ENCODE results near the gene RBM34. TPM values are rescaled to one million over a fixed set of nuclear protein-coding genes. Genes with fewer than 3 reads are reported as not detected.

Gene RBM34
- total RNA-seq, 6 experiments from 2014 or later: 16.6 to 37.7 (median 24.7) TPM

DNA sequence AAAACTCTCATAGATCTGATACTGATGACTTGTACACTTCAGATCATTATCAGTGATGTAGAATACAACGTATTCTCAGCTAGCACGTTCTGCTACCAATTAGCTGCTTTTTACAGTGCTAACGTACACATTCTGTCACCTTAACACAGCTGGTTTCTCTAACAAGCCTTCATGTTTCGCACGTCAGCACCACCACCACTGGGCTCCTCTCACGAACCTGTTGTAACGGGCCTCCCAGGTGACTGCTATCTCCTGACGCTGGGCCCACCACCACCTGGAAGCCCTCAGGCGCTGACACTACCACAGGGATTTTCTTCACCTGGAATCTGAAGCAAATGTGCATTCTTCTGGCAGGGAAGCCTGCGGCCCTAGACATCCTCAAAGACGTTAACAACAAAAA lies 52.2 kb downstream of the RBM34 start:
- Histone ChIP-seq H3K36me3 (peaks cover 0 to 49% (median 14%) of the 10 kb centered on the region in 4 donors), H3K27me3 (no peaks in the 10 kb centered on the region), H3K27ac (no peak overlapping the region), H3K4me1 (peaks cover 0 to 6% (median 0%) of the 10 kb centered on the region in 4 donors), H3K9me3 (no peaks in the 10 kb centered on the region), H3K4me3 (no peak overlapping the region)
- no peak for TF ChIP-seq POLR2A (IDR thresholded peaks at IDR 0.05)
- TF ChIP-seq, protein P1, sequence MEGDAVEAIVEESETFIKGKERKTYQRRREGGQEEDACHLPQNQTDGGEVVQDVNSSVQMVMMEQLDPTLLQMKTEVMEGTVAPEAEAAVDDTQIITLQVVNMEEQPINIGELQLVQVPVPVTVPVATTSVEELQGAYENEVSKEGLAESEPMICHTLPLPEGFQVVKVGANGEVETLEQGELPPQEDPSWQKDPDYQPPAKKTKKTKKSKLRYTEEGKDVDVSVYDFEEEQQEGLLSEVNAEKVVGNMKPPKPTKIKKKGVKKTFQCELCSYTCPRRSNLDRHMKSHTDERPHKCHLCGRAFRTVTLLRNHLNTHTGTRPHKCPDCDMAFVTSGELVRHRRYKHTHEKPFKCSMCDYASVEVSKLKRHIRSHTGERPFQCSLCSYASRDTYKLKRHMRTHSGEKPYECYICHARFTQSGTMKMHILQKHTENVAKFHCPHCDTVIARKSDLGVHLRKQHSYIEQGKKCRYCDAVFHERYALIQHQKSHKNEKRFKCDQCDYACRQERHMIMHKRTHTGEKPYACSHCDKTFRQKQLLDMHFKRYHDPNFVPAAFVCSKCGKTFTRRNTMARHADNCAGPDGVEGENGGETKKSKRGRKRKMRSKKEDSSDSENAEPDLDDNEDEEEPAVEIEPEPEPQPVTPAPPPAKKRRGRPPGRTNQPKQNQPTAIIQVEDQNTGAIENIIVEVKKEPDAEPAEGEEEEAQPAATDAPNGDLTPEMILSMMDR (IDR thresholded peaks at IDR 0.05): no peak
- WGBS (ENCODE audit: insufficient coverage, low coverage, low lambda C conversion rate, missing lambda C conversion rate): 94% methylated on average over 11 of the region's 11 CpGs
- intact Hi-C loops (cut with DNase I): no loop called here
- DNase-seq (peak in 1 of 3 donors; percentile 38), ATAC-seq (no peak)

DNA sequence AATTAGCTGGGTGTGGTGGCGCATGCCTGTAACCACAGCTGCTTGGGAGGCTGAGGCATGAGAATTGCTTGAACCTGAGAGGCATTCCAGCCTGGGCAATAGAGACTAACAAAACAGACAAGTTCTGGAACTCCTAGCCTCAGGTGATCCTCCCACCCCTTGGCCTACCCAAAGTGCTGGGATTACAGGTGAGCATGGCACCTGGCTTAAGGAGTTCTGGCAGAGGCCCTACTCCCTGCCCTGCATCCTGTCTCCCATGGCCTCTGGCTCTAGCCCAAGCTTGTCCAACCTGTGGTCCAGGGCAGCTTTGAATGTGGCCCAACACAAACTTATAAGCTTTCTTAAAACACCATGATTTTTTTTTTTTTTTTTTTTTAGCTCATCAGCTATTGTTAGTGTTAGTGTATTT lies 52.9 kb downstream of the RBM34 start:
- WGBS (ENCODE audit: insufficient coverage, low coverage, low lambda C conversion rate, missing lambda C conversion rate): 80% methylated on average over 1 of the region's 1 CpG
- H3K36me3 ChIP-seq: peaks cover 0 to 42% (median 11%) of the 10 kb centered on the region in 4 donors
- no peaks in the 10 kb centered on the region for H3K27me3 ChIP-seq
- no peaks in the 10 kb centered on the region for H3K9me3 ChIP-seq
- H3K27ac ChIP-seq: no peak overlapping the region
- no peak overlapping the region for H3K4me3 ChIP-seq
- peak in 1 of 3 donors; percentile 23 for DNase-seq
- TF ChIP-seq POLR2A (IDR thresholded peaks at IDR 0.05): no peak
- TF ChIP-seq, protein P1 (IDR thresholded peaks at IDR 0.05): no peak
- intact Hi-C loops (cut with DNase I): no loop called here
- ATAC-seq: no peak
- peaks cover 0 to 6% (median 0%) of the 10 kb centered on the region in 4 donors for H3K4me1 ChIP-seq

DNA sequence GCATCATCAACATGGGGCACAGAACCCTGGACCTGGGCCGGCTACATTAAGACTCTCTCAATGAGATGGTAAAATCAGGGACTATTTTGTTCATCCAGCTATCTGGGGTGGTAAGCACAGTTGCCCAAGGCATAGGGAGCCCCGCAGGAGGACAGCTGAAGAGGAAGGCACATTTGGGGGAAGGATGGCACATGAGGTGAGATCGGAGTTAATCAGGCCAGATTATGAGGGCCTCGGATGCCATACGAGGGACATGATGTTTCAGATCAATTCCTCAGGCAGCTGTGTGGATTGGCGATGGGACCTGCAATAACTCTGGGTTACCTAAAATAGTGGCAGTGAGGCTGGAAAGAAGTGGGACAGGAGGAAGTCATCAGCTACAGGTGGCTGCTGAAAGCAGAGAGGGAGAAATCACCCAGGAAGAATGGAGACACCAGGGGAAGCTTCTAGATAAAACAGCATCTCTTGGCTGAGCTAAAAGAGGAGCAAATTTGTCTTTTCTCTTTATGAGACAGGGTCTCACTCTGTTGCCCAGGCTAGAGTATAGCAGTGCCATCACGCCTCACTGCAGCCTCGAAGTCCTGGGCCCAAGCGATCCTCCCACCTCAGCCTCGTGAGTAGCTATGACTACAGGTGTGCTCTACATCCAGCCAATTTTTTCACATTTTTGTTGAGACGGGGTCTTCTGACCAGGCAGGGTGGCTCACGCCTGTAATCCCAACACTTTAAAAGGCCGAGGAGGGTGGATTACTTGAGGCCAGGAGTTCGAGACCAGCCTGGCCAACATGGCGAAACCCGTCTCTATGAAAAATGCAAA lies 53.5 kb downstream of the RBM34 start:
- TF ChIP-seq, protein P1 (IDR thresholded peaks at IDR 0.05): no peak
- TF ChIP-seq POLR2A (IDR thresholded peaks at IDR 0.05): no peak
- Histone ChIP-seq H3K4me3 (no peak overlapping the region), H3K4me1 (peaks cover 0 to 6% (median 0%) of the 10 kb centered on the region in 4 donors), H3K27me3 (no peaks in the 10 kb centered on the region), H3K9me3 (no peaks in the 10 kb centered on the region), H3K27ac (no peak overlapping the region), H3K36me3 (peaks cover 0 to 36% (median 5%) of the 10 kb centered on the region in 4 donors)
- DNase-seq: peak in 1 of 3 donors; percentile 19
- intact Hi-C loops (cut with DNase I): no loop called here
- no peak for ATAC-seq
- WGBS (ENCODE audit: insufficient coverage, low coverage, low lambda C conversion rate, missing lambda C conversion rate): 96% methylated on average over 8 of the region's 16 CpGs

DNA sequence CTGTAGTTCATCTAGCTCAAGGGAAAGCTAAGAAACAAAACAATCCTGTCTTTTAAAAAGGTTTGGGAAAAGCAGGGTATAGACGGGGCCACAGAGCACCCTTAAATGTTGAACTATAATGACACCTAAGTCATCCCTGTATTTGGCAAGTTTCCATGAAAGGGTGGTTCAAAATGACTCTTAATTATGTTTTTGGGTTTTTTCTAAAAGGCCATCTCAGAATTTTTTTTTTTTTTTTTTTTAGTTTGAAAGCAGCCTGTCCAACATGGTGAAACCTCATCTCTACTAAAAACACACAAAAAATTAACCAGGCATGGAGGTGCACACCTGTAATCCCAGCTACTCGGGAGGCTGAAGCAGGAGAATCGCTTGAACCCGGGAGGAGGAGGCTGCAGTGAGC lies 54.6 kb downstream of the RBM34 start:
- no peak for TF ChIP-seq POLR2A (IDR thresholded peaks at IDR 0.05)
- TF ChIP-seq, protein P1 (IDR thresholded peaks at IDR 0.05): no peak
- no peak overlapping the region for H3K27ac ChIP-seq
- WGBS (ENCODE audit: insufficient coverage, low coverage, low lambda C conversion rate, missing lambda C conversion rate): 93% methylated on average over 4 of the region's 4 CpGs
- intact Hi-C loops (cut with DNase I): no loop called here
- DNase-seq (no peak), ATAC-seq (no peak)
- no peaks in the 10 kb centered on the region for H3K27me3 ChIP-seq
- no peak overlapping the region for H3K4me3 ChIP-seq
- peaks cover 0 to 27% (median 3%) of the 10 kb centered on the region in 4 donors for H3K36me3 ChIP-seq
- H3K9me3 ChIP-seq: no peaks in the 10 kb centered on the region
- H3K4me1 ChIP-seq: peaks cover 0 to 6% (median 0%) of the 10 kb centered on the region in 4 donors

All from right lobe of liver (tissue), 6 donors.